GM19193 (cell line): Measurements from ENCODE around the gene SMARCA2.
A peak's percentile ranks its signal among the peaks of the same experiment; 100 is the strongest.

Experiments used
- POLR2A ChIP-seq: IDR thresholded peaks from 4 replicates; pipeline ENCODE4 v1.6.1; 2011; ENCODE audit not compliant: insufficient read depth, insufficient read length; ENCODE audit errors: extremely low read depth

Gene SMARCA2

GRCh38 chr9:2157277-2158110, 142.3 kb downstream of the SMARCA2 start:
- peak; percentile 29 for TF ChIP-seq POLR2A

- peak; percentile 20 for TF ChIP-seq POLR2A
Observed at GRCh38 chr9:2158111-2158610, 143.0 kb downstream of the SMARCA2 start.

- TF ChIP-seq POLR2A: no peak
Observed at GRCh38 chr9:2158766-2159430, 143.8 kb downstream of the SMARCA2 start.

GRCh38 chr9:2159521-2160454, 144.6 kb downstream of the SMARCA2 start:
- no peak for TF ChIP-seq POLR2A

- no peak for TF ChIP-seq POLR2A
Observed at GRCh38 chr9:2161661-2162060, 146.5 kb downstream of the SMARCA2 start.

- TF ChIP-seq POLR2A: no peak
Observed at GRCh38 chr9:2163231-2163885, 148.2 kb downstream of the SMARCA2 start.

GRCh38 chr9:2164268-2164667, 149.1 kb downstream of the SMARCA2 start:
- TF ChIP-seq POLR2A: no peak

GRCh38 chr9:2166203-2166602, 151.1 kb downstream of the SMARCA2 start:
- no peak for TF ChIP-seq POLR2A

- no peak for TF ChIP-seq POLR2A
Observed at GRCh38 chr9:2169035-2169434, 153.9 kb downstream of the SMARCA2 start.

- no peak for TF ChIP-seq POLR2A
Observed at GRCh38 chr9:2170722-2171121, 155.6 kb downstream of the SMARCA2 start.

- no peak for TF ChIP-seq POLR2A
Observed at GRCh38 chr9:2173170-2173569, 158.0 kb downstream of the SMARCA2 start.

- TF ChIP-seq POLR2A: no peak
Observed at GRCh38 chr9:2173861-2174260, 158.7 kb downstream of the SMARCA2 start.

GRCh38 chr9:2174306-2174705, 159.2 kb downstream of the SMARCA2 start:
- TF ChIP-seq POLR2A: no peak

GRCh38 chr9:2174911-2175310, 159.8 kb downstream of the SMARCA2 start:
- no peak for TF ChIP-seq POLR2A
